ENCODE measurements around the gene ZDHHC9. TPM values are rescaled to one million over a fixed set of nuclear protein-coding genes. Genes with fewer than 3 reads are reported as not detected.

ZDHHC9 gene
- total RNA-seq, 4 donors from 2014 or later, result 5.4 to 17.1 (median 14.4) TPM

GRCh38 chrX:129754056-129755024 is 89.3 kb downstream of the ZDHHC9 start:
- Histone ChIP-seq H3K27ac (no peak overlapping the region), H3K4me3 (no peak overlapping the region), H3K36me3 (no peaks in the 10 kb centered on the region), H3K27me3 (no peaks in the 10 kb centered on the region), H3K4me1 (no peaks in the 10 kb centered on the region), H3K9me3 (no peaks in the 10 kb centered on the region)
- TF ChIP-seq CTCF (IDR thresholded peaks at IDR 0.05) (no peak), POLR2AphosphoS5 (IDR thresholded peaks at IDR 0.05) (no peak), POLR2A (IDR thresholded peaks at IDR 0.05) (no peak), EP300 (IDR thresholded peaks at IDR 0.05) (no peak)
- WGBS, 2 donors (ENCODE audit: low coverage in 1 of 2), result 50 to 88% methylated on average over 2 to 9 of the region's 22 CpGs
- ATAC-seq, result no peak

Small RNA genes lying within 50 kb of the gene (small RNA-seq; reads per million reads assigned to genes)
- 0 reads per million in 4 donors for gene RF00017

Other genes starting within 250 kb of the ZDHHC9 start
- 1 to 10 TPM in 3 of 4 donors, under 1 TPM in 1; 0.78 to 2.3 (median 1.2) TPM for gene APLN, start 188.9 kb downstream of the ZDHHC9 start, total RNA-seq
- gene XPNPEP2, start 104.9 kb downstream of the ZDHHC9 start, total RNA-seq, result 10 to 100 TPM in 1 of 4 donors, 1 to 10 TPM in 2, under 1 TPM in 1; 0.93 to 11.2 (median 6.5) TPM
- 1 to 10 TPM; 1.9 to 8.2 (median 5.3) TPM for gene SASH3, start 63.9 kb downstream of the ZDHHC9 start, total RNA-seq
- 10 to 100 TPM; 12.5 to 17.6 (median 15.9) TPM for gene UTP14A, start 62.3 kb upstream of the ZDHHC9 start, total RNA-seq
- 10 to 100 TPM in 1 of 4 donors, 1 to 10 TPM in 3; 2.8 to 10.4 (median 6.6) TPM for gene BCORL1, start 138.7 kb upstream of the ZDHHC9 start, total RNA-seq